Stomach (tissue), 9 donors: ENCODE data around the gene SPAM1. TPM values are rescaled to one million over a fixed set of nuclear protein-coding genes. Genes with fewer than 3 reads are reported as not detected.

Experiments used
- DNase-seq, 2 donors: peaks; one replicate each; pipeline versions ENCODE4 v3.0.0 to v3.0.0-alpha.2; 2013 to 2019
- H3K27ac ChIP-seq, 5 donors: fragments of 200-600 bp in 4 of 5; sonication (generic) in 4 of 5; one replicate each; pipeline ENCODE4 v1.5.1; 2013 to 2019; ENCODE audit warnings: mild to moderate bottlenecking in 1 of 5, moderate library complexity in 1 of 5
- H3K27me3 ChIP-seq, 3 donors: fragments of 200-600 bp; sonication (generic); one replicate each; pipeline ENCODE4 v1.5.1; 2017 to 2019; ENCODE audit warnings: mixed run types in 1 of 3
- H3K36me3 ChIP-seq, 4 donors: fragments of 200-600 bp; sonication (generic); 1 replicate in 3 of 4; 2 replicates in 1 of 4; pipeline ENCODE4 v1.5.1; 2016 to 2019
- H3K4me1 ChIP-seq, 4 donors: fragments of 200-600 bp; sonication (generic); one replicate each; pipeline ENCODE4 v1.5.1; 2016 to 2019
- H3K4me3 ChIP-seq, 4 donors: fragments of 200-600 bp; sonication (generic) in 3 of 4; one replicate each; pipeline ENCODE4 v1.5.1; 2016 to 2019; ENCODE audit warnings: mild to moderate bottlenecking in 1 of 4
- H3K9me3 ChIP-seq, 4 donors: fragments of 200-600 bp; sonication (generic); one replicate each; pipeline ENCODE4 v1.5.1; 2016 to 2019
- EP300 ChIP-seq: sonication (generic); formaldehyde crosslinking; IDR thresholded peaks from one replicate; pipeline ENCODE4 v1.6.1; 2017; ENCODE audit warnings: antibody characterized with exemption
- POLR2A ChIP-seq, 4 donors: fragments of 450-650 bp; IDR thresholded peaks; one replicate each; pipeline ENCODE4 v1.6.1; 2016; ENCODE audit warnings: antibody characterized with exemption in 4 of 4, control low read depth in 2 of 4, mild to moderate bottlenecking in 1 of 4, moderate library complexity in 1 of 4
- POLR2AphosphoS5 ChIP-seq, 3 donors: sonication (generic); formaldehyde crosslinking; IDR thresholded peaks; one replicate each; pipeline ENCODE4 v1.6.1; 2016; ENCODE audit warnings: antibody characterized with exemption in 3 of 3
- WGBS, 5 donors: extraction: QIAGEN DNeasy Blood & Tissue Kit in 3 of 5; methylation state at CpG; one replicate each; pipeline versions ENCODE4 v1.1.5 to v1.1.7; 2013 to 2018; 5-methylcytosine and 5-hydroxymethylcytosine counted together
- intact Hi-C: fragments of 100-400 bp; cut with DNase I; formaldehyde crosslinking; loops from one replicate; pipeline ENCODE4 v1.15.1; 2023; ENCODE audit warnings: low total_unique reads
- polyA plus RNA-seq, 3 donors: library from polyadenylated mRNA; stranded (reverse); fragments of 200-250 nt; gene quantifications; one replicate each; pipeline ENCODE4 v1.2.3, GENCODE V29; 2013
- total RNA-seq, 5 donors: library from RNA; depleted of rRNA; stranded (reverse); fragments of >200 nt; gene quantifications; one replicate each; pipeline versions ENCODE4 v1.1.0 to v1.2.3, GENCODE V29; 2014 to 2016
- TF ChIP-seq, protein P1 (sequence below), 7 experiments: fragments of 450-650 bp in 4 of 7; fragments of 200-600 bp in 3 of 7; sonication (generic) in 3 of 7; IDR thresholded peaks; one replicate each; pipeline ENCODE4 v1.5.1; 2016 to 2019; ENCODE audit warnings: antibody characterized with exemption in 7 of 7, control low read depth in 2 of 7, mild to moderate bottlenecking in 1 of 7
- donor health status: healthy with polysubstance abuse.
- donor health status: Bipolar disorder and iron deficiency.
- donor health status: healthy.

The SPAM1 gene
- total and polyA plus RNA-seq, 8 donors = not detected

DNA sequence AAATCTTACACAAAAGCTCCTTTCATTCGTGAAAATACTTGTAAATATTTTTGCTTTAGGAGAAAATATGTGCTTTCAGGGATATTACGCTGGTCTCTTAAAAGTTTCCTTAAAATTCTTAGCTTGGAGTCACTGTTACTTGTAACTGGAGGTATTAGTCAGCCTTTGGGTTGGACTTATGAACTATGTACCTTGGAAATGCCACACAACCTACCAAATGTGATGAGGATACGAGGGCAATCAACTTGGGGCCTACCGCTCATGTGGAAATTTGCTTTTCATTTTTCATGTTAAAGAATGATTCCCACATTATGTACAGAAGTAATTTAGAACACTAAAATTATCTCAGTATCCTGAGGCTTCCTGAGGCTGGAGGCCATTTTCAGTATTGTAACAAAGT lies 23.1 kb downstream of the SPAM1 start:
- intact Hi-C loops = no loop called here
- 77 to 92% (median 88%) methylated on average over 4 of the region's 4 CpGs for WGBS, 5 donors
- Histone ChIP-seq H3K36me3 (no peaks in the 10 kb centered on the region), H3K9me3 (no peaks in the 10 kb centered on the region), H3K4me1 (peaks cover 0 to 4% (median 0%) of the 10 kb centered on the region in 4 donors), H3K27me3 (no peaks in the 10 kb centered on the region), H3K27ac (no peak overlapping the region), H3K4me3 (no peak overlapping the region)
- TF ChIP-seq POLR2A (IDR thresholded peaks at IDR 0.05) = no peak
- TF ChIP-seq EP300 = no peak
- TF ChIP-seq, protein P1, sequence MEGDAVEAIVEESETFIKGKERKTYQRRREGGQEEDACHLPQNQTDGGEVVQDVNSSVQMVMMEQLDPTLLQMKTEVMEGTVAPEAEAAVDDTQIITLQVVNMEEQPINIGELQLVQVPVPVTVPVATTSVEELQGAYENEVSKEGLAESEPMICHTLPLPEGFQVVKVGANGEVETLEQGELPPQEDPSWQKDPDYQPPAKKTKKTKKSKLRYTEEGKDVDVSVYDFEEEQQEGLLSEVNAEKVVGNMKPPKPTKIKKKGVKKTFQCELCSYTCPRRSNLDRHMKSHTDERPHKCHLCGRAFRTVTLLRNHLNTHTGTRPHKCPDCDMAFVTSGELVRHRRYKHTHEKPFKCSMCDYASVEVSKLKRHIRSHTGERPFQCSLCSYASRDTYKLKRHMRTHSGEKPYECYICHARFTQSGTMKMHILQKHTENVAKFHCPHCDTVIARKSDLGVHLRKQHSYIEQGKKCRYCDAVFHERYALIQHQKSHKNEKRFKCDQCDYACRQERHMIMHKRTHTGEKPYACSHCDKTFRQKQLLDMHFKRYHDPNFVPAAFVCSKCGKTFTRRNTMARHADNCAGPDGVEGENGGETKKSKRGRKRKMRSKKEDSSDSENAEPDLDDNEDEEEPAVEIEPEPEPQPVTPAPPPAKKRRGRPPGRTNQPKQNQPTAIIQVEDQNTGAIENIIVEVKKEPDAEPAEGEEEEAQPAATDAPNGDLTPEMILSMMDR (IDR thresholded peaks at IDR 0.05) = no peak
- no peak for TF ChIP-seq POLR2AphosphoS5 (IDR thresholded peaks at IDR 0.05)
- DNase-seq = peak in 1 of 2 donors; percentile 19

- no peak for DNase-seq
- WGBS, 5 donors = 76 to 92% (median 89%) methylated on average over 4 of the region's 4 CpGs
- no peak for TF ChIP-seq POLR2A (IDR thresholded peaks at IDR 0.05)
- no peak for TF ChIP-seq POLR2AphosphoS5 (IDR thresholded peaks at IDR 0.05)
- no peak for TF ChIP-seq EP300
- TF ChIP-seq, protein P1 (IDR thresholded peaks at IDR 0.05) = no peak
- H3K4me1 ChIP-seq = no peaks in the 10 kb centered on the region
- no peaks in the 10 kb centered on the region for H3K27me3 ChIP-seq
- no peaks in the 10 kb centered on the region for H3K9me3 ChIP-seq
- H3K27ac ChIP-seq = no peak overlapping the region
- no peak overlapping the region for H3K4me3 ChIP-seq
- intact Hi-C loops = no loop called here
- no peaks in the 10 kb centered on the region for H3K36me3 ChIP-seq
Observed at GRCh38 chr7:123958186-123958703, 33.2 kb downstream of the SPAM1 start.

DNA sequence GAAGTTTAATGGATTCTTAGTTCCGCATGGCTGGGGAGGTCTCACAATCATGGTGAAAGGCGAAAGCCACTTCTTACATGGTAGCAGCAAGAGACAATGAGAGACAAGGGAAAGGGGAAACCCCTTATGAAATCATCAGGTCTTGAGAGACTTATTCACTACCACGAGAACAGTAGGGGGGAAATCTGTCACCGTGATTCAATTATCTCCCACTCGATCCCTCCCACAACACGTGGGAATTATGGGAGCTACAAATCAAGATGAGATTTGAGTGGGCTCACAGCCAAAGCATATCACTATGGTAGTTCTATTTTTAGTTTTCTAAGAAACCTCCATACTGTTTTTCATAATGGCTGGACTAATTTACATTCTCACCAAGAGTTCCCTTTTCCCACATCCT lies 36.7 kb downstream of the SPAM1 start:
- no peak for DNase-seq
- intact Hi-C loops = no loop called here
- no peaks in the 10 kb centered on the region for H3K27me3 ChIP-seq
- WGBS, 5 donors = 51 to 62% (median 59%) methylated on average over 6 of the region's 6 CpGs
- H3K27ac ChIP-seq = no peak overlapping the region
- no peaks in the 10 kb centered on the region for H3K4me1 ChIP-seq
- H3K9me3 ChIP-seq = no peaks in the 10 kb centered on the region
- no peak overlapping the region for H3K4me3 ChIP-seq
- H3K36me3 ChIP-seq = no peaks in the 10 kb centered on the region
- TF ChIP-seq EP300 = no peak
- TF ChIP-seq, protein P1 (IDR thresholded peaks at IDR 0.05) = no peak
- no peak for TF ChIP-seq POLR2A (IDR thresholded peaks at IDR 0.05)
- no peak for TF ChIP-seq POLR2AphosphoS5 (IDR thresholded peaks at IDR 0.05)

GRCh38 chr7:123966936-123967335 lies 41.9 kb downstream of the SPAM1 start:
- TF ChIP-seq, protein P1 (IDR thresholded peaks at IDR 0.05) = peak in 3 of 7 experiments; percentile 12 to 33 (median 21)
- no peak for TF ChIP-seq POLR2A (IDR thresholded peaks at IDR 0.05)
- 16 to 34% (median 29%) methylated on average over 4 of the region's 4 CpGs for WGBS, 5 donors
- Histone ChIP-seq H3K27ac (no peak overlapping the region), H3K9me3 (no peaks in the 10 kb centered on the region), H3K36me3 (no peaks in the 10 kb centered on the region), H3K27me3 (no peaks in the 10 kb centered on the region), H3K4me3 (no peak overlapping the region), H3K4me1 (no peaks in the 10 kb centered on the region)
- DNase-seq = peak in 1 of 2 donors; percentile 28
- intact Hi-C loops = no loop called here
